H1 (cell line): ENCODE measurements around the gene CPPED1. TPM values are rescaled to one million over a fixed set of nuclear protein-coding genes. Genes with fewer than 3 reads are reported as not detected.

Source experiments
- CTCF ChIA-PET: fragments of 300-600 bp; sonication (Branson Sonifier 250); formaldehyde crosslinking; loops from one replicate; lab custom pipeline; 2021; ENCODE audit not compliant: partially characterized antibody; lab: Charles Lee
- POLR2A ChIA-PET: fragments of 300-600 bp; sonication (Branson Sonifier 250); formaldehyde crosslinking; loops from one replicate; lab custom pipeline; 2021; ENCODE audit warnings: inconsistent platforms; ENCODE audit not compliant: partially characterized antibody; lab: Charles Lee
- DNase-seq, 2 experiments: peaks; one replicate each; pipeline versions ENCODE4 v3.0.0 to v3.0.0-alpha.2; 2010 to 2022; ENCODE audit warnings: low spot score in 2 of 2, low read depth in 1 of 2, mixed read lengths in 1 of 2
- FAIRE-seq: peaks from 2 replicates; lab custom pipeline; 2011; peaks lifted over from hg19 to GRCh38; lab: Jason Lieb, UNC
- H2AFZ ChIP-seq: 2 replicates; pipeline ENCODE4 v1.8.1; 2012; ENCODE audit warnings: low read length, inconsistent platforms
- H2AK5ac ChIP-seq: 2 replicates; pipeline ENCODE4 v1.6.1; 2013; ENCODE audit warnings: low read depth, low read length
- H2BK120ac ChIP-seq: replicated peaks from 2 replicates; pipeline ENCODE3; 2013; ENCODE audit warnings: low read depth, low read length, inconsistent platforms
- H2BK12ac ChIP-seq: 2 replicates; pipeline ENCODE4 v1.6.1; 2013; ENCODE audit warnings: low read depth, low read length
- H2BK15ac ChIP-seq: 2 replicates; pipeline ENCODE4 v1.6.1; 2013; ENCODE audit warnings: low read length
- H2BK20ac ChIP-seq: 2 replicates; pipeline ENCODE4 v1.6.1; 2013; ENCODE audit warnings: low read length
- H2BK5ac ChIP-seq: 2 replicates; pipeline ENCODE4 v1.6.1; 2013; ENCODE audit warnings: low read depth, low read length
- H3K14ac ChIP-seq: 2 replicates; pipeline ENCODE4 v1.6.1; 2013; ENCODE audit warnings: inconsistent platforms; ENCODE audit not compliant: insufficient read length
- H3K18ac ChIP-seq: 2 replicates; pipeline ENCODE4 v1.6.1; 2013; ENCODE audit warnings: low read length; ENCODE audit errors: extremely low read depth
- H3K23ac ChIP-seq: 2 replicates; pipeline ENCODE4 v1.6.1; 2013; ENCODE audit warnings: inconsistent platforms; ENCODE audit not compliant: insufficient read length
- H3K23me2 ChIP-seq: 2 replicates; pipeline ENCODE4 v1.6.1; 2013; ENCODE audit warnings: low read depth, low read length
- H3K27ac ChIP-seq: 2 replicates; pipeline ENCODE4 v1.6.1; 2011; ENCODE audit warnings: low read depth, low read length, inconsistent platforms
- H3K27me3 ChIP-seq, 4 experiments: replicated peaks in 1 of 4; 1 replicate in 1 of 4; 2 replicates in 3 of 4; pipeline versions ENCODE4 v1.6.1 to v1.8.1; 2011 to 2013; ENCODE audit warnings: low read length in 3 of 4, mild to moderate bottlenecking in 3 of 4, inconsistent platforms in 2 of 4, mixed read lengths in 2 of 4, moderate library complexity in 1 of 4; ENCODE audit not compliant: control insufficient read depth in 3 of 4, insufficient read depth in 3 of 4; ENCODE audit errors: extremely low read depth in 1 of 4
- H3K36me3 ChIP-seq, 4 experiments: 2 replicates each; pipeline versions ENCODE4 v1.6.1 to v1.8.1; 2011 to 2013; ENCODE audit warnings: mild to moderate bottlenecking in 4 of 4, low read length in 3 of 4, moderate library complexity in 2 of 4, control low read depth in 1 of 4, inconsistent platforms in 1 of 4; ENCODE audit not compliant: insufficient read depth in 4 of 4, control insufficient read depth in 2 of 4
- H3K4ac ChIP-seq: replicated peaks from 2 replicates; pipeline ENCODE3; 2013; ENCODE audit warnings: low read length, low read depth, mixed read lengths, inconsistent platforms; ENCODE audit not compliant: insufficient read length
- H3K4me1 ChIP-seq, 4 experiments: replicated peaks in 1 of 4; 1 replicate in 1 of 4; 2 replicates in 3 of 4; pipeline versions ENCODE4 v1.6.1 to v1.8.1; 2011 to 2013; ENCODE audit warnings: low read length in 3 of 4, inconsistent platforms in 2 of 4, mixed read lengths in 1 of 4; ENCODE audit not compliant: insufficient read depth in 4 of 4, control insufficient read depth in 3 of 4
- H3K4me2 ChIP-seq, 2 experiments: 2 replicates each; pipeline versions ENCODE4 v1.6.1 to v1.8.1; 2011 to 2013; ENCODE audit warnings: low read depth in 2 of 2, low read length in 2 of 2, control low read depth in 1 of 2, inconsistent platforms in 1 of 2, mild to moderate bottlenecking in 1 of 2; ENCODE audit not compliant: insufficient read depth in 1 of 2
- H3K4me3 ChIP-seq, 4 experiments: fragments of 200-600, 300-600 bp in 1 of 4; sonication (generic), shearing (Covaris generic), sonication (Bioruptor Twin) in 1 of 4; 2 replicates each; pipeline versions ENCODE4 v1.5.1 to v1.8.1; 2011 to 2016; ENCODE audit warnings: low read length in 4 of 4, low read depth in 3 of 4, control low read depth in 2 of 4, inconsistent platforms in 2 of 4, mild to moderate bottlenecking in 2 of 4, mixed read lengths in 1 of 4, moderate library complexity in 1 of 4; ENCODE audit not compliant: insufficient read depth in 2 of 4; ENCODE audit errors: extremely low read depth in 1 of 4
- H3K56ac ChIP-seq: replicated peaks from 2 replicates; pipeline ENCODE3; 2013; ENCODE audit warnings: low read depth, mild to moderate bottlenecking, mixed read lengths, low read length, inconsistent platforms; ENCODE audit not compliant: insufficient read length
- H3K79me1 ChIP-seq: 2 replicates; pipeline ENCODE4 v1.6.1; 2013; ENCODE audit warnings: low read depth, low read length, control low read depth
- H3K79me2 ChIP-seq, 2 experiments: 2 replicates each; pipeline versions ENCODE4 v1.6.1 to v1.8.1; 2012 to 2013; ENCODE audit warnings: low read length in 2 of 2, mild to moderate bottlenecking in 2 of 2, inconsistent platforms in 1 of 2; ENCODE audit not compliant: insufficient read depth in 2 of 2, control insufficient read depth in 1 of 2
- H3K9ac ChIP-seq, 4 experiments: replicated peaks in 1 of 4; 1 replicate in 1 of 4; 2 replicates in 3 of 4; pipeline versions ENCODE4 v1.6.1 to v1.8.1; 2011 to 2013; ENCODE audit warnings: low read depth in 3 of 4, low read length in 3 of 4, control low read depth in 2 of 4, mild to moderate bottlenecking in 2 of 4, moderate library complexity in 2 of 4, inconsistent platforms in 1 of 4; ENCODE audit errors: extremely low read depth in 1 of 4
- H3K9me3 ChIP-seq, 2 experiments: 2 replicates each; pipeline versions ENCODE4 v1.6.1 to v1.8.1; 2012 to 2013; ENCODE audit warnings: mild to moderate bottlenecking in 2 of 2, moderate library complexity in 2 of 2, control low read depth in 1 of 2, inconsistent platforms in 1 of 2, low read depth in 1 of 2, low read length in 1 of 2, mixed read lengths in 1 of 2; ENCODE audit not compliant: insufficient read depth in 2 of 2
- H4K20me1 ChIP-seq, 2 experiments: replicated peaks in 1 of 2; 2 replicates each; pipeline versions ENCODE3 to v1.8.1; 2011 to 2013; ENCODE audit warnings: inconsistent platforms in 2 of 2, low read length in 2 of 2, mild to moderate bottlenecking in 1 of 2; ENCODE audit not compliant: insufficient read depth in 2 of 2, control insufficient read depth in 1 of 2
- H4K5ac ChIP-seq: 2 replicates; pipeline ENCODE4 v1.6.1; 2013; ENCODE audit warnings: low read length, low read depth, mixed read lengths, inconsistent platforms; ENCODE audit not compliant: insufficient read length
- H4K8ac ChIP-seq: 2 replicates; pipeline ENCODE4 v1.8.0; 2013; ENCODE audit warnings: mild to moderate bottlenecking, moderate library complexity, low read length, inconsistent platforms; ENCODE audit not compliant: insufficient read depth; ENCODE audit errors: extremely low read depth
- H4K91ac ChIP-seq: replicated peaks from 2 replicates; pipeline ENCODE3; 2013; ENCODE audit warnings: low read length, mixed read lengths, inconsistent platforms; ENCODE audit not compliant: insufficient read length
- CBX8 ChIP-seq: fragments of 300-800, 300-1000 bp; sonication (generic); IDR thresholded peaks from 2 replicates; pipeline ENCODE4 v1.7.1; 2016; ENCODE audit warnings: low read depth, low read length, borderline replicate concordance
- FOSL1 ChIP-seq: IDR thresholded peaks from 2 replicates; pipeline ENCODE4 v1.6.1; 2011; ENCODE audit warnings: mild to moderate bottlenecking, low read depth, low read length, moderate library complexity; ENCODE audit not compliant: insufficient read depth
- JUN ChIP-seq: IDR thresholded peaks from 2 replicates; pipeline ENCODE4 v1.6.1; 2011; ENCODE audit warnings: low read depth, mild to moderate bottlenecking, improper control_type of control experiment, low read length
- KDM4A ChIP-seq: IDR thresholded peaks from one replicate; pipeline ENCODE4 v1.7.1; 2012; ENCODE audit warnings: low read depth, mild to moderate bottlenecking, moderate library complexity, low read length, inconsistent platforms; ENCODE audit not compliant: severe bottlenecking
- RFX5 ChIP-seq: IDR thresholded peaks from 2 replicates; pipeline ENCODE4 v1.6.1; 2011; ENCODE audit warnings: low read depth, low read length, improper control_type of control experiment, borderline replicate concordance
- WGBS, 2 experiments: shearing (Covaris generic) in 1 of 2; methylation state at CpG; one replicate each; pipeline versions ENCODE4 v1.1.6 to v1.1.7; 2013 to 2015; ENCODE audit warnings: low lambda C conversion rate in 2 of 2, mixed read lengths in 2 of 2, inconsistent platforms in 1 of 2, low coverage in 1 of 2, missing lambda C conversion rate in 1 of 2; ENCODE audit not compliant: insufficient replicate concordance in 2 of 2, insufficient coverage in 1 of 2, insufficient read length in 1 of 2; ENCODE audit errors: extremely low coverage in 1 of 2, missing lambda C conversion rate in 1 of 2; 5-methylcytosine and 5-hydroxymethylcytosine counted together
- polyA plus RNA-seq, 7 experiments: library from polyadenylated mRNA; depleted of rRNA in 3 of 7; stranded (reverse) in 5 of 7; unstranded in 2 of 7; fragments of >200 nt in 5 of 7; fragments of 200-250 nt in 2 of 7; gene quantifications; 1 replicate in 5 of 7; 2 replicates in 1 of 7; 4 replicates in 1 of 7; pipeline versions ENCODE4 v1.2.1 to v1.2.3, GENCODE V29; 2011 to 2013; ENCODE audit warnings: missing spikeins in 2 of 7, mixed read lengths in 2 of 7
- total RNA-seq: library from RNA; stranded (reverse); fragmentation: NEBNext Ultra II Directional; extraction: Animal tissue kit (Norgen Biotek cat#: 25700); gene quantifications from 2 replicates; pipeline ENCODE4 v1.2.1, GENCODE V29; 2021
- TF ChIP-seq, protein P1 (sequence below), 3 experiments: IDR thresholded peaks; 1 replicate in 2 of 3; 2 replicates in 1 of 3; pipeline versions ENCODE4 v1.5.1 to v1.6.1; 2011; ENCODE audit warnings: low read length in 3 of 3, mild to moderate bottlenecking in 3 of 3, inconsistent platforms in 2 of 3, low read depth in 1 of 3, moderate library complexity in 1 of 3; ENCODE audit not compliant: insufficient read depth in 1 of 3; ENCODE audit errors: control extremely low read depth in 1 of 3

Gene CPPED1
- total and polyA plus RNA-seq, 2 of the 8 experiments (the other 6 are each of a cell fraction or from before 2014, with no cell fraction given) = 3.5 to 11.2 TPM

DNA sequence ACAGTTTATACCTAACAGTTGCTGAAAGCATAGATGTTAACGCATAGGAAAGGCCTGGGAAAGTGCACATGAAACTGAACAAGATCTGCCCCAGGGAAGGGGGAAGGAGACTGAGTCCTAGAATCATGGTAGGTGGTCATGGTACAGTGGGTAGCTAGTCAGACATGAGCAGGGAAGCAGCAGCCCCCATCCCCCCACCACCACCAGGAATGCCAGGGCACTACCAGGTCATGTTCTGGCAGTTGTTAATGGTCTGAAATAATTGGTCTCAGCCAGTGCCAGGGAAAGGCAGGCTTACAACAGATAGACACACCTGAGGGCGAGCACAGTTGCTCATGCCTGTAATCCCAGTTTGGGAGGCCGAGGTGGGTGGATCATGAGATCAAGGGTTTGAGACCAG is 185.2 kb downstream of the CPPED1 start:
- WGBS, 2 experiments = 98% methylated on average over 3 of the region's 3 CpGs; no CpG with 5 or more reads in 1 of the 2 experiments
- H3K9me3 ChIP-seq = no peaks in the 10 kb centered on the region
- H3K79me1 ChIP-seq = no peaks in the 10 kb centered on the region
- H3K18ac ChIP-seq = no peak overlapping the region
- POLR2A ChIA-PET = no interaction called here
- H4K91ac ChIP-seq = no peak overlapping the region
- H3K4ac ChIP-seq = no peak overlapping the region
- no peak overlapping the region for H2BK5ac ChIP-seq
- H3K27ac ChIP-seq = no peak overlapping the region
- H2AK5ac ChIP-seq = no peak overlapping the region
- no peak for DNase-seq
- TF ChIP-seq RFX5 (no peak), FOSL1 (no peak), JUN (no peak), CBX8 (no peak), KDM4A (no peak)
- TF ChIP-seq, protein P1, sequence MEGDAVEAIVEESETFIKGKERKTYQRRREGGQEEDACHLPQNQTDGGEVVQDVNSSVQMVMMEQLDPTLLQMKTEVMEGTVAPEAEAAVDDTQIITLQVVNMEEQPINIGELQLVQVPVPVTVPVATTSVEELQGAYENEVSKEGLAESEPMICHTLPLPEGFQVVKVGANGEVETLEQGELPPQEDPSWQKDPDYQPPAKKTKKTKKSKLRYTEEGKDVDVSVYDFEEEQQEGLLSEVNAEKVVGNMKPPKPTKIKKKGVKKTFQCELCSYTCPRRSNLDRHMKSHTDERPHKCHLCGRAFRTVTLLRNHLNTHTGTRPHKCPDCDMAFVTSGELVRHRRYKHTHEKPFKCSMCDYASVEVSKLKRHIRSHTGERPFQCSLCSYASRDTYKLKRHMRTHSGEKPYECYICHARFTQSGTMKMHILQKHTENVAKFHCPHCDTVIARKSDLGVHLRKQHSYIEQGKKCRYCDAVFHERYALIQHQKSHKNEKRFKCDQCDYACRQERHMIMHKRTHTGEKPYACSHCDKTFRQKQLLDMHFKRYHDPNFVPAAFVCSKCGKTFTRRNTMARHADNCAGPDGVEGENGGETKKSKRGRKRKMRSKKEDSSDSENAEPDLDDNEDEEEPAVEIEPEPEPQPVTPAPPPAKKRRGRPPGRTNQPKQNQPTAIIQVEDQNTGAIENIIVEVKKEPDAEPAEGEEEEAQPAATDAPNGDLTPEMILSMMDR (IDR thresholded peaks at IDR 0.05; ENCODE audit: control extremely low read depth in 1 of 3, insufficient read depth in 1 of 3, low read depth in 1 of 3, low read length in 3 of 3) = no peak
- no peak overlapping the region for H3K9ac ChIP-seq
- H3K79me2 ChIP-seq = no peaks in the 10 kb centered on the region
- H3K56ac ChIP-seq = no peak overlapping the region
- peaks cover 0 to 5% (median 1%) of the 10 kb centered on the region in 4 experiments; a peak in 2 of 7 replicates for H3K4me1 ChIP-seq
- FAIRE-seq = no peak
- CTCF ChIA-PET = interaction anchor here (0.6 to 1.0 kb wide), 2 partner anchors 8 to 17 kb away, joined by 3 read pairs; no protein-coding TSS in a partner anchor
- H3K4me3 ChIP-seq = no peak overlapping the region
- no peak overlapping the region for H4K8ac ChIP-seq
- H4K20me1 ChIP-seq = no peaks in the 10 kb centered on the region
- no peaks in the 10 kb centered on the region for H3K23me2 ChIP-seq
- no peak overlapping the region for H3K14ac ChIP-seq
- no peak overlapping the region for H2BK120ac ChIP-seq
- no peak overlapping the region for H2BK12ac ChIP-seq
- H4K5ac ChIP-seq = no peak overlapping the region
- H2BK15ac ChIP-seq = no peak overlapping the region
- no peak overlapping the region for H3K4me2 ChIP-seq
- no peaks in the 10 kb centered on the region for H3K27me3 ChIP-seq
- no peak overlapping the region for H2BK20ac ChIP-seq
- no peak overlapping the region for H2AFZ ChIP-seq
- H3K23ac ChIP-seq = no peak overlapping the region
- no peaks in the 10 kb centered on the region; a peak in 1 of 8 replicates for H3K36me3 ChIP-seq
